GM15510 (cell line): ENCODE data around the gene IFT81.

Source experiments
- POLR2A ChIP-seq: IDR thresholded peaks from 3 replicates; pipeline ENCODE4 v1.6.1; 2011; ENCODE audit warnings: borderline replicate concordance; ENCODE audit not compliant: insufficient read length; ENCODE audit errors: extremely low read depth

IFT81 gene

DNA sequence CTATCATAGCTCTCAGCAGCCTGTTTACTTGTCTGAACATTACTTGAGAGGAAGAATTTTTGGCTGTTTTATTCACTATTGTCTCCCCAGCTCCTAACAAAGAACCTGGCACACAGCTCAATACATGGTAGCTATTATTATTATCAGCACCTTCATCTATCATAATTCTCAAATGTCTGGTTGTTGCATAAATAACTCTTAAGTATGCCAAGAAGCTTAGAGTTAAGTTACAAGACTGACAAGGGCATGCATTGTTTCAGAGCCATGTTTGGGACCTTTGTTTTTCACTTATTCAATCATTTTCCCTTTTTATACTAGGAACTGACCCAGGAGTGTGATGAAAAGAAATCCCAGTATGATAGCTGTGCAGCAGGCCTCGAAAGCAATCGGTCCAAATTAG, 79.4 kb downstream of the IFT81 start:
- no peak for TF ChIP-seq POLR2A

DNA sequence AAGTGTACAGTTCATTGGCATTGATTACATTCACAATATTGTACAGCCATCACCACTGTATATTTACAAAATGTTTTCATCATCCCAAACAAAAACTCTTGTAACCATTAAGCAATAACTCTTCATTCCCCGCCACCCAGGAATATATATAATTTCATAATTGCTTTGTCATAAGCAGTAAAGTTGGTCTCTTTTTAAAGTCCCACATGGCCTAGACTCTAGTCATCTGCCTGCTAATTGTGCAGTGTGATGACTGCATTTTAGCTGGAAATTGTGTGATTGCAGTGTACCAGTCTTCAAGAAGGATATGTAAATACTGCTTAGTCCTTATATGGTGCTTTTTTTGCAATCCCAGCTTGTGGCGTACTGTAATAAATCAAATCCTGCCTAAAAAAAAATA, 81.8 kb downstream of the IFT81 start:
- TF ChIP-seq POLR2A, result no peak

DNA sequence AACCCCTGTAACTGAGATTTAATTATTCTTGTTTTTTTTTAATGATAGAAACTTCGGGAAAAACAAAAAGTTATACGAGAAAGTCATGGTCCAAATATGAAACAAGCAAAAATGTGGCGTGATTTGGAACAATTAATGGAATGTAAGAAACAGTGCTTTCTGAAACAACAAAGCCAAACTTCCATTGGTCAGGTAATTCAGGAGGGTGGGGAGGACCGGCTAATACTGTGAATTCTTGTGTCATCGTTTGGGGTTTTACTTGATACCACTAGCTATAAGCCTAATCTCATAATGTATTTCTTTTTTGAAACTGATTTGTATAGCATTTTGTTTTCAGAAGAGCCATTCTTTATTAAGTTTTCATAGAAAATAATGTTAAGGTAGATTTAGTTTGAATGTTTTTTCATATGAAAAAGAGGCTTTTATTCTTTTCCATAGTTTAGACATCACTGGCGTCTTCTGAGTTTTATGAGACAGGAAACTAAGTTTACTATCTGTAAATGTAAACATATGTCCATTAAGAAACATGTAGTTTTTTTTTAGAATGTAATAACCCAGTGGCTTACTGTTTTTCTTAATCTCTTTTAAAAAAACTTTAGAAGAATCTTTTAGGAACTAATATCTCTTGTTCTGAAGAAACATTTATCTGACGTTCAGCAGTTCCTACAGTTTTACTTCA, 94.0 kb downstream of the IFT81 start:
- TF ChIP-seq POLR2A, result no peak

DNA sequence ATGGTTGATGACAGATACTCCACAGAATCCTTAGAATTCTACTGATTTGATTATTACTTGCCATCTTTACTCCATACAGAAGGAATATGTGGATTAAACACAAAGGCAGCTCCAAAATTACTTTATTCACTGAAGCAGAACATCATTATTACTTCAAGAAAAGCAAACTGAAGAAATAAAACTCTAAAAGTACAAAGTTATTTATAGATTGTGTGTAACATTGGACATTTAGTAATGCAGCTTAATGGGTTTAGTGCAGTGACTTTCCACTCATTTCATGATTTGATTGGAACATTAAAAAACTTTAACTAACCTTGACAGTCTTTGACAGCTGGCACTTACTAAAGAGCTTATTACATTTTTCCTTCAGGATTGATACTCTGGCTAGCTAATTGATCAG, 97.9 kb downstream of the IFT81 start:
- no peak for TF ChIP-seq POLR2A

DNA sequence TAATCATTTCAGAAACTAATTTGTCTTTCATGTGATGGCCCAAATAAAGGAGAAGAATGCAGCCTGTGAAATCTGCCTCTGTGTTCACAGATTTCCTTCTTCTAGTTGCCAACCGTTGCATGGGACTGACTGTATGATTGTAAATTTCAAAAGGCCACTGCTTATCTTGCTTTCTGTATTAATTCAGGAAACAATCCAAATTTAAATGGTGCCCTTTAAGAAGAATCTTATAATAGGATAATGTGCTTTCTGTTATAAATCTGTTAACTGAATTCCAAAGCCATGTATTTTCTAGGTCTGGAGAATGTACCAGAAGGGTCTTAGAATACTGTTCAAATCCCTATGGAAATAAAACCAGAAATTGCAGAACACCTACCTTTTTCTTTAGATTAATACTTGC, 98.3 kb downstream of the IFT81 start:
- TF ChIP-seq POLR2A, result no peak

DNA sequence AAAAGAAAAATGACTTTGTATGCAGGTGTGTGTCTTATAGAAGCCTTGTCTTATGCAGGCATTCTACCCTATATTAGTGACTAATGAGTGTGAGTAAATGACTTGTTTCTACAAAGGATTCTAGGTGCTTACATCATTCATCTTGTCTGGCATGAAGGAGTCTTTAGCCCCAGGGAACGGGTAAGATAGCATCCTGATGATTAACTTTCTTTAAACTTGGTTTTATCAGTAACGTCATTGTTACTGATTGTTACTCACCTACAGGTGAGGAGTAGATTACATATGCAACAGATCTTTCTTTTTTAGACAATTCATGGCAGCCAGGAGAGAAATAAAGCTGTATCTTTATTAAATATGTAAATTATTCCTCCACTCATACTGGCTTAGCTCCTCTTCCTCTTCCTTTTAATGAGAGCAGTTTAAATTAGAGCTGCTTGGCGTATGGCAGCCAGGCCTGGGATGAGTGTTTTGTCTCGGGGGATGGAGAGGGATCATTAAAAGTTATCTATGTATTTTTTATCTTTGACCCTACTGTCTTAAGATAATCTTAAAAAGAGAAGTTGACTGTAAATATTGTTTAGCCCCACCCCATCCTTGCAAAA, 99.7 kb downstream of the IFT81 start:
- no peak for TF ChIP-seq POLR2A

DNA sequence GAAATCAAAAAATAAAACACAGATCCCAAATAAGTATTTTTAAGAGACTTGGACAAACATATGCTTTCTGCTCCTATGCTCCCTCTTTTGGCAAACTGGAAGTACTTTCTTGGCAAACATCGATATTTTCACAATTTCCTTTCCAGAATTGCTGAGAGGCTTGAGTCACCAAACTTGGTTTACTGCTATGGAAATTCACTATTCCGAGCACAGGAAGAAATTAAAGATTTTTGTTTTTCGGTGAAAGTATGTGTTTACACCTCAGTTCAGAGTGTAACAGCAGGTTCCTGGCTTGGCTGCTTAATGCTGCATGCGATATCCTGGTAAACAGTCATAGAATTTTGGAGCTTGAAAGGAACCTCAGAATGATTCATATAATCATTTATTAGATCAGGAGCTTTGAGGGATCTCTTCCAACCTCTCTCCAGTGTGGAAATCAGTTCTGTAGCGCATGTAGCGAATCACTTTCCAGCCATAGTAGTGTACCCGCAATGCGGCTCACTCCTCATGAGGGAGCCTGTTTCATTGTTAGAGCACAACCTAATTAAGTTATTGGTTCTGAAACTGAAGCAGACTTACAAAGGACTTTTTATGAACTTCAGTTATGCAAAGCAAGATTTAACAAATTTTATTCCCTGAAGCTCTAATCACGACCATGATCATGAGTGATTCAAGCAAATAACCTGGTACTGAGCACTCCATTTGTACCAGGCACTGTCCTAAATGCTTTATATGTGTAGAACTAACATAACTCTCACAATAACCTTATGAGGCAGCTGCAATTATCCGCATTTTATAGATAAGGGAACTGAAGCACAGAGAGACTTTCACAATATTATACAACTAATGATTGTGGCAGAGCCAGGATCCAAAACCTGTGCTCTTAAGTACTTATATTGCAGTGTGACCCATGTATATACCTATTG, 100.5 kb downstream of the IFT81 start:
- no peak for TF ChIP-seq POLR2A

DNA sequence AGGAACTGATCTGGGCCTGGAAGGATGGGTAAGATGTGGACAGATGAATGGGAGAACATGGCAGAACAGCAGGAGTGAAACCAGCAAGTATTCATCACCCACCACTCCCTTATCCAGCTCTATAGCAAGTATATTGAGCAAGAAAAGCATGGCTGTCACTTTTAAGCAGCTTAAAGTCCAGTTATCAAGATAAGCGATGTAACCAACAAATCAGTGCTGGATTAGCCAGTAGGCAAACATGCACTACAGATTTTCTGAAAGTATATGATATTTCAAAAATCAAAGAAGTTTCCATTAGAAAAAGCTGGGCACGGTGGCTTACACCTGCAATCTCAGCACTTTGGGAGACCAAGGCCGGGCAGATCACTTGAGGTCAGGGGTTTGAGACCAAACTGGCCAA, 103.0 kb downstream of the IFT81 start:
- TF ChIP-seq POLR2A, result no peak

DNA sequence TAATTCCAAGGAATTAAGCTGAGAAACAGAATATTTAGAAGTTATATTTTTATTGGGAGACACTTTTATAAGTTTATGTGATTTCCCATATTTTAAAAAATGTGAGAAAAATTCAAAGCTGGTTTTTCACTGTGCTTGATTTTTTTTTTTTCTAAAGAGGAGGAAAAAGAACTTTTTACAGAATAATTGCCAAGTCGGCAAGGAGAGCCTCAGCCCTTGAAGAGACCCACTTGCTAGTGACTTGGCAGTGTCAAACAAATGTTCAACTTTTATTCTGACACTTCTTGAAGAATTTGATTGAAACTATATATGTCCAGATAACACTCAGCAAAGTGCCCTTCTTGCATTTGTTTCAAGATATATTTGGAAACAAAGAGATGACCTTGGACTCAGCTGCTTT, 104.6 kb downstream of the IFT81 start:
- TF ChIP-seq POLR2A, result no peak

DNA sequence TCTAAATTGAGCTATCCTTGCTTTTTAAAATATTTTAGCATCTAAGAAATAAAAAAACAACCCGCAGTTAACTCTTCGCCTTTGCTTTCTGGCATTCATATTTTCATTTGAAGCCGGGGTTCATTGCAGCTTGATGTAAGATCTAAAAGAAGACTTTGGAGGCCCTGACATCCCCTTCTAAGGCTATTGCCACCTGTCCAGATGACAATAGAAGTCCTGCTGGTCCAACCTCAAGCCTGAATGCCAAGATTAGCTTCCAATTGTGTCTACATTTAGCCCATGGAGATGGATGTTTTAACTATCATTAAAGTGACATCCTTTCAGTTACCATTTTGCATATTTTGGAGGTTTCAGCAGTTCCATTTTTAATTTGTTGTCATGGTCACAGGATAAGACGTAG, 105.3 kb downstream of the IFT81 start:
- no peak for TF ChIP-seq POLR2A

DNA sequence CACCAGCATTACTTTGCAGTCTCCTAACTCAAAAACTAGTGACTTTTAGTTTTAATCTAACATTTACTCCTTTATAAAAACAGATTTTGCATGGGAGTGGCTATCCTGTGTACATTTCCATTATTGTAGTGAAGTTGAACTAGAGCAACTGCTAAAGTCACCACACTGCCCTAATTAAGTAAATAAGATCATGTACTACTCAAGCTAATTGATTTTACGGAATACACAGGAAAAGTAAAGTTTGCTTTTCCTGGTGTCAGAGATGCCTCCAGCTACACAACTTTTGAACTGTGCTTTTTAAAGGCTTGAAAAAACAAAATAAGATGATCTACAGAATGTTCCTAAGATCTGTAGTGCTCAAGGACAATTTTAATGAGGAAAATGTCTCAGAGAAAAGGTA, 106.5 kb downstream of the IFT81 start:
- no peak for TF ChIP-seq POLR2A

DNA sequence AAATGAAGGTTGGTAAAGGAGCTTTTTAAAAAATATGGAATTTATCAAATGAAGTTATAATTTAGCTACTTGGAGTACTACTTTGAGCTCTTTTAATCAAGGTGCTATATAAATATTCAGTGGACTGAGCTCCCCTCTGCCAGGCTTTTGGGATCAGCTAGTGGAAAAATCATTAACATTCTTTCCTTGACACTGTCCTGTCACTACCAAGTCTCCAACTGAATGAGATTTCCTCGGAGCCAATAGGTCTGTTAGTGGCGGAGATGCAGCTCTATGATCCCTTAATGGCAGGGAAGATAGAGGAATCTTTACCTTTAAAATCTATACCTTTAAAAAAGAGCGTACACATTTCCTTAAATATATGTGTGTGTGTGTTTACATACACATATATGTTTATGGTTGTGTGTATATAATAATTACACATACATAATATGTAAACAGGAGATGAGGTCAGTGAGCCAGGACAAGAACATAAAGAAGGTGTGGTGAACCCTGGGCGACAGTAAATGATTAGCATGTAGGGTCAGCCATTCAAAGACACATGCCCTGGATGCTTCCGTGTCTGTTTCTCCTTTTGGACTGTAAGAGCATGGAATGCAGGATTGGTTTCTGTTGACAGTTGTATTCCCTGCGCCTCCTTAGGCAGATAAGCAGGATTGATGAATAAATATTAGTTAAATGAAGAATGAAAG, 109.2 kb downstream of the IFT81 start:
- no peak for TF ChIP-seq POLR2A

DNA sequence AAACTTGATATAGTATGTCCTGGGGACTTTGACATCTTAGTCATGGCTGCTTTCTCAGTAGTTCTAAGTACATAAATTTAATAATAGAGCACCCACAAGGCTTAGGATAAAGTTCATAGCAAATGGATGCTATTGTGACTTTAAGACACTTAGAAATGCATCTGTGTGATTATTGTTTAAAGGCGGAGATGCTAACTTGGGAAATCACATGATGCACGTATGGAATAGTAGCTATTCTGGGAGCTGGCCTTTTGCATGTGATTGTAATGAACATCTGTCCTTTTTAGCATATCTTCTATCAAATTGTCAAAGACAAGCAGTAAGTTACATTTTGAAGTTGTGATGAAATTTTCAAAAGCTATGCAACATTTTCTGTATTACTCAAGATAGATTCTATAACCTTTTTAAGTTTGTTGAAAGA, 110.2 kb downstream of the IFT81 start:
- no peak for TF ChIP-seq POLR2A

DNA sequence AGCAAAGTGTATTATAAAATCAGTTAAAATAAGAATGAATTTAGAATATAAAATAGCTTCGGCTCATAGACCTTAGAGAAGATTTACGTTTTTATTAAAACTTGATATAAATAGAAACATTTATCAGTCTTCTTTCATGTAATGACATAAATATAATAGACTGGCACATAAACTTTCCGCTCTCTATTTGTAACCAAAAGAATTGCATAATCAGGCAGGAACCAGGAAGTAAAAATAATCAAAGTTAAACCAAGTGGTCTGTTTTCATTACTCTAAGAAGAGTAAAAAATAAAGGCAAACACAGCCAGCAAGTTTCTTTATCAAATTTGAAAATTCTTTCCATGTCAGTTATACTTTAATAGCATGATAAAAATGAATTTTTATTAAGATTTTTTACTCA, 110.6 kb downstream of the IFT81 start:
- no peak for TF ChIP-seq POLR2A

DNA sequence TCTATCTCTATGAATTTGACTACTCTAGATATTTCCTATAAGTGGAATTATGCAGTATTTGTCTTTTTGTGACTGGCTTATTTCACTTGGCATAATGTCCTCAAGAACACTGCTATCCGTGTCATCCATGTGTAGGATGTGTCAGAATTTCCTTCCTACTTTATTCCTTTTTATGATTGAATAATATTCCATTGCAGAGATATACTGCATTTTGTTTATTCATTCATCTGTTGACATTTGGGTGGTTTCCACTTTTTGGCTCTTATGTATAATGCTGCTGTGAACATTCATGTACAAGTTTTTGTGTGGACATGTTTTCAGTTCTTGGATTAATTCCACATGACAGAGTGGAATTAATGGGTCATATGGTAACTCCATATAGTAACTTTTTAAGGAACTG, 111.2 kb downstream of the IFT81 start:
- no peak for TF ChIP-seq POLR2A

DNA sequence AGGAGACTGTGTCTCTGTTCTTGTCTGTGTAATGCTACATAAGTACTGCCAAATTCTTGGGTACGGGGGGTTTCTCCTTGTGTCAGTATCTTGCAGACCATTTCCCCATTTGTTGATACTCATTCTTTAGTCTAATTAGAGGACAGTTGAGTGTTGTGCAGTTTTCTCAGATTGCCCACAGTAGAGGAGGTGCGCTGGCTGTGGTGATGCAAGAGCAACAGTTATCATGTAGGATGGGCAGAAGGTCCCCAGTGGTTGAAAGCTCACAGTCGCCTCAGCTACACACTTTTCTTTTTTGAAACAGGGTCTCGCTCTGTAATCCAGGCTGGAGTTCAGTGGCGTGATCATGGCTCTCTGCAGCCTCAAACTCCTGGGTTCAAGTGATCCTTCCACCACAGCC, 119.1 kb downstream of the IFT81 start:
- TF ChIP-seq POLR2A, result no peak

DNA sequence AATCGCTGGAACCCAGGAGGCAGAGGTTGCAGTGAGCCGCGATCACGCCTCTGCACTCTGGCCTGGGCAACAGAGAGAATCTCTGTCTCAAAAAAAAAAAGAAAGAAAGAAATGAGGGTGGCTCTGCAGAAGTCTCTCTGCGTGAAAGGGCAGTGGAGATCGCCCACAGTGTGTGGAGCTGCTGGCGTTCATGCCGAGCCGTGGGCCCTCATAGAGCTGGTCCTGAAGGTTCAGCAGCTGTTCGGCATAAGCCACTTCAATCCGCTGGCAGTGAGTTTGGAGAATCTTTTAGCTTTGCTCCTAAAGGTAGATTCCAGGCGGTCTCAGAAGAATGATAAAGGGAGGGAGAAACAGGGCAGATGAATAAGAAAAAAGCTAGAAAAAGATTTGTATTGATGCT, 120.2 kb downstream of the IFT81 start:
- TF ChIP-seq POLR2A, result no peak
